ENCODE data around the gene BFAR.

GRCh38 chr16:14635395-14636165 lies 2.8 kb downstream of the BFAR start:
- TF ChIP-seq, protein P1, sequence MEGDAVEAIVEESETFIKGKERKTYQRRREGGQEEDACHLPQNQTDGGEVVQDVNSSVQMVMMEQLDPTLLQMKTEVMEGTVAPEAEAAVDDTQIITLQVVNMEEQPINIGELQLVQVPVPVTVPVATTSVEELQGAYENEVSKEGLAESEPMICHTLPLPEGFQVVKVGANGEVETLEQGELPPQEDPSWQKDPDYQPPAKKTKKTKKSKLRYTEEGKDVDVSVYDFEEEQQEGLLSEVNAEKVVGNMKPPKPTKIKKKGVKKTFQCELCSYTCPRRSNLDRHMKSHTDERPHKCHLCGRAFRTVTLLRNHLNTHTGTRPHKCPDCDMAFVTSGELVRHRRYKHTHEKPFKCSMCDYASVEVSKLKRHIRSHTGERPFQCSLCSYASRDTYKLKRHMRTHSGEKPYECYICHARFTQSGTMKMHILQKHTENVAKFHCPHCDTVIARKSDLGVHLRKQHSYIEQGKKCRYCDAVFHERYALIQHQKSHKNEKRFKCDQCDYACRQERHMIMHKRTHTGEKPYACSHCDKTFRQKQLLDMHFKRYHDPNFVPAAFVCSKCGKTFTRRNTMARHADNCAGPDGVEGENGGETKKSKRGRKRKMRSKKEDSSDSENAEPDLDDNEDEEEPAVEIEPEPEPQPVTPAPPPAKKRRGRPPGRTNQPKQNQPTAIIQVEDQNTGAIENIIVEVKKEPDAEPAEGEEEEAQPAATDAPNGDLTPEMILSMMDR (IDR thresholded peaks at IDR 0.05; ENCODE audit: extremely low read depth in 1 of 2, insufficient read depth in 1 of 2, low read depth in 1 of 2, low read length in 2 of 2), result no peak
- TF ChIP-seq EZH2 (IDR thresholded peaks at IDR 0.05; ENCODE audit: borderline replicate concordance, low read depth, low read length, severe bottlenecking), result no peak
- TF ChIP-seq POLR2AphosphoS5 (IDR thresholded peaks at IDR 0.05; ENCODE audit: insufficient read depth, low read depth, low read length), result no peak
- TF ChIP-seq, protein P2, sequence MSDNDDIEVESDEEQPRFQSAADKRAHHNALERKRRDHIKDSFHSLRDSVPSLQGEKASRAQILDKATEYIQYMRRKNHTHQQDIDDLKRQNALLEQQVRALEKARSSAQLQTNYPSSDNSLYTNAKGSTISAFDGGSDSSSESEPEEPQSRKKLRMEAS (IDR thresholded peaks at IDR 0.05; ENCODE audit: insufficient read depth, insufficient read length), result no peak
